Colon (tissue), 2 donors: ENCODE measurements around the gene TUT1.
"Not testable (repeated sequence)": the region's sequence is repeated elsewhere in the genome, so short reads cannot be mapped to it uniquely, and the experiment has no call there.

Source experiments
- FAIRE-seq: peaks from 2 replicates; lab custom pipeline; 2012; peaks lifted over from hg19 to GRCh38; lab: Jason Lieb, UNC
- donor health status: control.
- donor health status: control.

TUT1 gene

GRCh38 chr11:62577046-62577714 is 14.1 kb downstream of the TUT1 start:
- FAIRE-seq = no peak

GRCh38 chr11:62575837-62576236 is 15.5 kb downstream of the TUT1 start:
- no peak for FAIRE-seq

GRCh38 chr11:62575156-62575555 is 16.2 kb downstream of the TUT1 start:
- no peak for FAIRE-seq

GRCh38 chr11:62574363-62575071 is 16.8 kb downstream of the TUT1 start:
- FAIRE-seq = no peak

GRCh38 chr11:62573592-62574362 is 17.5 kb downstream of the TUT1 start, which contains the start of gene EEF1G:
TSS of gene EEF1G (minus strand) at chr11:62573891. CDS start at chr11:62573842, 49 bp downstream.
- FAIRE-seq = no peak

GRCh38 chr11:62573006-62573591 is 18.2 kb downstream of the TUT1 start:
- FAIRE-seq = no peak

GRCh38 chr11:62572431-62572830 is 18.9 kb downstream of the TUT1 start:
- no peak for FAIRE-seq

GRCh38 chr11:62571493-62571892 is 19.8 kb downstream of the TUT1 start:
- FAIRE-seq = not testable (repeated sequence)

GRCh38 chr11:62570903-62571302 is 20.4 kb downstream of the TUT1 start:
- FAIRE-seq = not testable (repeated sequence)

- no peak for FAIRE-seq
These were observed 21.7 kb downstream of the TUT1 start for GRCh38 chr11:62569611-62570010.

GRCh38 chr11:62567018-62567633 is 24.2 kb downstream of the TUT1 start:
- FAIRE-seq = no peak

- no peak for FAIRE-seq
These were observed 25.1 kb downstream of the TUT1 start for GRCh38 chr11:62566247-62566646.

- FAIRE-seq = no peak
These were observed 26.1 kb downstream of the TUT1 start for GRCh38 chr11:62565100-62565802.

GRCh38 chr11:62561677-62562230 is 29.6 kb downstream of the TUT1 start:
- FAIRE-seq = not testable (repeated sequence)

GRCh38 chr11:62560566-62561103 is 30.7 kb downstream of the TUT1 start:
- FAIRE-seq = no peak

- FAIRE-seq = not testable (repeated sequence)
These were observed 31.7 kb downstream of the TUT1 start for GRCh38 chr11:62559626-62560025.

GRCh38 chr11:62559204-62559603 is 32.1 kb downstream of the TUT1 start:
- no peak for FAIRE-seq

GRCh38 chr11:62558669-62559068 is 32.7 kb downstream of the TUT1 start:
- no peak for FAIRE-seq

GRCh38 chr11:62556875-62557631 is 34.3 kb downstream of the TUT1 start:
- FAIRE-seq = no peak
